IMR-90 (cell line): Measurements from ENCODE around the gene INSM1. TPM values are rescaled to one million over a fixed set of nuclear protein-coding genes. Genes with fewer than 3 reads are reported as not detected.

Experiments used
- ATAC-seq: fragments of 200-7000 bp; cut with Tn5 transposase; 2 replicates; pipeline ENCODE4 v1.9.1; 2020; ENCODE audit warnings: low read depth, mild to moderate bottlenecking, moderate library complexity
- BruUV-seq: library from RNA; stranded (reverse); fragments of 400-500 nt; replicated peaks from 2 replicates; lab custom pipeline; 2021; lab: Mats Ljungman, UMichigan
- CTCF ChIA-PET: fragments of 300-600 bp; formaldehyde crosslinking; extraction: SDS; loops from one replicate; lab custom pipeline; 2021; ENCODE audit warnings: antibody characterized with exemption; lab: Yijun Ruan, JAX
- POLR2A ChIA-PET: fragments of 300-600 bp; sonication (Branson Sonifier 250); formaldehyde crosslinking; loops from one replicate; lab custom pipeline; 2022; ENCODE audit warnings: antibody characterized with exemption; ENCODE audit not compliant: unreplicated experiment; lab: Charles Lee
- DNase-seq: peaks from one replicate; pipeline ENCODE4 v3.0.0; 2013
- H2AFZ ChIP-seq: replicated peaks from 2 replicates; pipeline ENCODE3; 2013; ENCODE audit warnings: low read length, mild to moderate bottlenecking; ENCODE audit not compliant: poor library complexity
- H2AK5ac ChIP-seq: 2 replicates; pipeline ENCODE4 v1.6.1; 2013; ENCODE audit warnings: low read depth, low read length, inconsistent platforms
- H2AK9ac ChIP-seq: replicated peaks from 2 replicates; pipeline ENCODE3; 2013; ENCODE audit warnings: mild to moderate bottlenecking, low read depth, low read length, moderate library complexity; ENCODE audit not compliant: poor library complexity
- H2BK120ac ChIP-seq: 2 replicates; pipeline ENCODE4 v1.6.1; 2013; ENCODE audit warnings: low read depth, low read length, inconsistent platforms
- H2BK15ac ChIP-seq: 3 replicates; pipeline ENCODE4 v1.6.1; 2013; ENCODE audit warnings: low read depth, low read length, inconsistent platforms
- H2BK20ac ChIP-seq: 2 replicates; pipeline ENCODE4 v1.6.1; 2013; ENCODE audit warnings: low read depth, mild to moderate bottlenecking, inconsistent platforms, low read length, moderate library complexity
- H2BK5ac ChIP-seq: 2 replicates; pipeline ENCODE4 v1.6.1; 2013; ENCODE audit warnings: mild to moderate bottlenecking, low read depth, low read length, inconsistent platforms; ENCODE audit not compliant: poor library complexity, severe bottlenecking
- H3K14ac ChIP-seq: replicated peaks from 2 replicates; pipeline ENCODE4 v1.6.1; 2013; ENCODE audit warnings: low read depth, low read length, inconsistent platforms
- H3K18ac ChIP-seq: 2 replicates; pipeline ENCODE4 v1.6.1; 2013; ENCODE audit warnings: low read depth, low read length, control low read depth
- H3K23ac ChIP-seq: 2 replicates; pipeline ENCODE4 v1.6.1; 2013; ENCODE audit warnings: low read depth, low read length, inconsistent platforms
- H3K27ac ChIP-seq: 2 replicates; pipeline ENCODE4 v1.5.1; 2013; ENCODE audit warnings: mild to moderate bottlenecking, control low read depth, low read length; ENCODE audit not compliant: insufficient read depth
- H3K27me3 ChIP-seq: 2 replicates; pipeline ENCODE4 v1.6.1; 2013; ENCODE audit warnings: low read length; ENCODE audit not compliant: control insufficient read depth, insufficient read depth
- H3K36me3 ChIP-seq: 2 replicates; pipeline ENCODE4 v1.6.1; 2013; ENCODE audit warnings: low read length, mixed read lengths; ENCODE audit not compliant: control insufficient read depth, insufficient read depth
- H3K4ac ChIP-seq: 2 replicates; pipeline ENCODE4 v1.6.1; 2013; ENCODE audit warnings: low read depth, low read length, inconsistent platforms
- H3K4me1 ChIP-seq: 2 replicates; pipeline ENCODE4 v1.6.1; 2013; ENCODE audit warnings: low read length, mixed read lengths; ENCODE audit not compliant: control insufficient read depth, insufficient read depth
- H3K4me2 ChIP-seq: 2 replicates; pipeline ENCODE4 v1.6.1; 2013; ENCODE audit warnings: low read depth, mild to moderate bottlenecking, control low read depth, low read length, moderate library complexity
- H3K4me3 ChIP-seq: 2 replicates; pipeline ENCODE4 v1.5.1; 2013; ENCODE audit warnings: low read depth, mild to moderate bottlenecking, control low read depth, low read length, moderate library complexity; ENCODE audit not compliant: insufficient read depth
- H3K56ac ChIP-seq: 2 replicates; pipeline ENCODE4 v1.6.1; 2013; ENCODE audit warnings: low read length, inconsistent platforms; ENCODE audit not compliant: insufficient read depth; ENCODE audit errors: extremely low read depth
- H3K79me1 ChIP-seq, 2 experiments: 2 replicates each; pipeline ENCODE4 v1.6.1; 2013; ENCODE audit warnings: low read length in 2 of 2, inconsistent platforms in 1 of 2, low read depth in 1 of 2
- H3K9ac ChIP-seq: 2 replicates; pipeline ENCODE4 v1.6.1; 2013; ENCODE audit warnings: low read depth, low read length, control low read depth
- H3K9me1 ChIP-seq: 2 replicates; pipeline ENCODE4 v1.6.1; 2013; ENCODE audit warnings: low read length, inconsistent platforms; ENCODE audit not compliant: insufficient read depth
- H3K9me3 ChIP-seq: 2 replicates; pipeline ENCODE4 v1.6.1; 2013; ENCODE audit warnings: low read length; ENCODE audit not compliant: control insufficient read depth, insufficient read depth
- H4K20me1 ChIP-seq: 2 replicates; pipeline ENCODE4 v1.6.1; 2013; ENCODE audit warnings: low read length, inconsistent platforms; ENCODE audit not compliant: insufficient read depth
- H4K5ac ChIP-seq: 2 replicates; pipeline ENCODE4 v1.6.1; 2013; ENCODE audit warnings: mild to moderate bottlenecking, low read depth, low read length, control low read depth
- H4K8ac ChIP-seq, 2 experiments: 2 replicates each; pipeline ENCODE4 v1.6.1; 2013; ENCODE audit warnings: low read depth in 2 of 2, low read length in 2 of 2, control low read depth in 1 of 2, inconsistent platforms in 1 of 2
- H4K91ac ChIP-seq: 2 replicates; pipeline ENCODE4 v1.6.1; 2013; ENCODE audit warnings: low read depth, low read length, inconsistent platforms; ENCODE audit not compliant: insufficient read depth
- BHLHE40 ChIP-seq: fragments of 150-350 bp; IDR thresholded peaks from 2 replicates; pipeline ENCODE4 v1.6.1; 2016; ENCODE audit warnings: mild to moderate bottlenecking, low read depth, low read length
- CEBPB ChIP-seq: IDR thresholded peaks from 2 replicates; pipeline ENCODE4 v1.6.1; 2012; ENCODE audit warnings: low read depth, low read length, improper control_type of control experiment
- CHD1 ChIP-seq: IDR thresholded peaks from 2 replicates; pipeline ENCODE4 v1.6.1; 2012; ENCODE audit warnings: low read depth, low read length, improper control_type of control experiment
- CTCF ChIP-seq: conservative IDR thresholded peaks from 2 replicates; pipeline ENCODE4 v1.5.1; 2012; ENCODE audit warnings: mild to moderate bottlenecking, low read depth, low read length, improper control_type of control experiment
- ELK1 ChIP-seq: fragments of 150-350 bp; IDR thresholded peaks from 2 replicates; pipeline ENCODE4 v1.6.1; 2016; ENCODE audit warnings: low read depth, mild to moderate bottlenecking, low read length, moderate library complexity, borderline replicate concordance
- FOS ChIP-seq: fragments of 150-350 bp; IDR thresholded peaks from 2 replicates; pipeline ENCODE4 v1.6.1; 2016; ENCODE audit warnings: low read depth, low read length
- MAFK ChIP-seq: IDR thresholded peaks from 2 replicates; pipeline ENCODE4 v1.6.1; 2012; ENCODE audit warnings: low read depth, low read length, improper control_type of control experiment
- MAZ ChIP-seq: IDR thresholded peaks from 2 replicates; pipeline ENCODE4 v1.6.1; 2012; ENCODE audit warnings: low read depth, mild to moderate bottlenecking, low read length, improper control_type of control experiment, moderate library complexity, borderline replicate concordance
- MXI1 ChIP-seq: IDR thresholded peaks from 2 replicates; pipeline ENCODE4 v1.6.1; 2012; ENCODE audit warnings: low read depth, mild to moderate bottlenecking, low read length, moderate library complexity, borderline replicate concordance
- RAD21 ChIP-seq: IDR thresholded peaks from 2 replicates; pipeline ENCODE4 v1.6.1; 2012; ENCODE audit warnings: low read length, improper control_type of control experiment
- SMC3 ChIP-seq: fragments of 150-350 bp; IDR thresholded peaks from 2 replicates; pipeline ENCODE4 v1.6.1; 2016; ENCODE audit warnings: low read depth, mild to moderate bottlenecking, antibody characterized with exemption, low read length, moderate library complexity
- USF2 ChIP-seq: fragments of 150-350 bp; IDR thresholded peaks from 2 replicates; pipeline ENCODE4 v1.6.1; 2017; ENCODE audit warnings: mild to moderate bottlenecking, antibody characterized with exemption, low read length, low read depth
- WGBS, 2 experiments: methylation state at CpG; one replicate each; pipeline versions ENCODE4 v1.1.5 to v1.1.7; 2013; ENCODE audit warnings: missing lambda C conversion rate in 2 of 2; ENCODE audit not compliant: insufficient read length in 1 of 2; ENCODE audit errors: extremely low coverage in 2 of 2; 5-methylcytosine and 5-hydroxymethylcytosine counted together
- dilution Hi-C: fragments of 300-500 bp; cut with HindIII; formaldehyde crosslinking; loops from one replicate; pipeline ENCODE4 v1.14.3; 2018; ENCODE audit warnings: low sequenced_read_pairs; ENCODE audit not compliant: unreplicated experiment
- in situ Hi-C: fragments of 300-500 bp; cut with MboI; formaldehyde crosslinking; loops from 3 replicates; pipeline ENCODE4 v1.14.3; 2019; ENCODE audit warnings: low sequenced_read_pairs, inconsistent platforms, mixed read lengths
- intact Hi-C: fragments of 100-400 bp; cut with micrococcal nuclease; formaldehyde crosslinking; loops from 2 replicates; pipeline ENCODE4 v1.10.0; 2022
- polyA plus RNA-seq, 3 experiments: library from polyadenylated mRNA; depleted of rRNA; stranded (reverse); fragments of >200 nt; gene quantifications; 2 replicates each; pipeline ENCODE4 v1.2.3, GENCODE V29; 2012; ENCODE audit warnings: low replicate concordance in 1 of 3
- total RNA-seq: library from RNA; depleted of rRNA; stranded (reverse); fragments of >200 nt; gene quantifications from 2 replicates; pipeline ENCODE4 v1.2.3, GENCODE V29; 2012

INSM1 gene
- total and polyA plus RNA-seq, 2 of the 4 experiments (the other 2 are of a cell fraction) = not detected

GRCh38 chr20:20396794-20397193 is 28.9 kb downstream of the INSM1 start:
- H3K9ac ChIP-seq = no peak overlapping the region
- H4K20me1 ChIP-seq = no peaks in the 10 kb centered on the region
- H3K4me2 ChIP-seq = no peak overlapping the region
- intact Hi-C loops = no loop called here
- ATAC-seq (no peak), DNase-seq (no peak)
- TF ChIP-seq CEBPB (no peak), ELK1 (no peak), CHD1 (no peak), USF2 (no peak), BHLHE40 (no peak), RAD21 (no peak), SMC3 (no peak), FOS (no peak), CTCF (no peak), MAFK (no peak), MXI1 (no peak), MAZ (no peak)
- no peak overlapping the region for H4K8ac ChIP-seq
- no peak overlapping the region for H2BK5ac ChIP-seq
- in situ Hi-C loops = no loop called here
- H2BK20ac ChIP-seq = no peak overlapping the region
- no CpG with 5 or more reads among the region's 3 CpGs for WGBS, 2 experiments
- H4K91ac ChIP-seq = no peak overlapping the region
- peaks cover 3% of the 10 kb centered on the region; the same call in 1 of the 2 replicates for H3K9me1 ChIP-seq
- H3K9me3 ChIP-seq = no peaks in the 10 kb centered on the region
- H2AK5ac ChIP-seq = no peak overlapping the region
- H3K18ac ChIP-seq = no peak overlapping the region
- ChIA-PET CTCF (no interaction called here), POLR2A (no interaction called here)
- dilution Hi-C loops = no loop called here
- H3K27me3 ChIP-seq = no peaks in the 10 kb centered on the region
- no peak overlapping the region for H2BK15ac ChIP-seq
- no peak overlapping the region for H3K27ac ChIP-seq
- peaks cover 17% of the 10 kb centered on the region for H3K4me1 ChIP-seq
- no peak overlapping the region for H2BK120ac ChIP-seq
- no peak overlapping the region for H4K5ac ChIP-seq
- no peak overlapping the region for H3K14ac ChIP-seq
- H2AFZ ChIP-seq = no peak overlapping the region
- no peak overlapping the region for H3K56ac ChIP-seq
- no peaks in the 10 kb centered on the region for H3K79me1 ChIP-seq
- no peak overlapping the region for H3K4ac ChIP-seq
- H3K23ac ChIP-seq = no peak overlapping the region
- BruUV-seq = no TSS peak
- H3K36me3 ChIP-seq = no peaks in the 10 kb centered on the region
- no peak overlapping the region for H2AK9ac ChIP-seq
- no peak overlapping the region for H3K4me3 ChIP-seq
